Endometrium (tissue), 2 donors: Measurements from ENCODE around the gene TREX2.

Source experiments
- FAIRE-seq: peaks from 2 replicates; lab custom pipeline; 2012; peaks lifted over from hg19 to GRCh38; lab: Jason Lieb, UNC
- donor health status: control.
- donor health status: control.

Gene TREX2

DNA sequence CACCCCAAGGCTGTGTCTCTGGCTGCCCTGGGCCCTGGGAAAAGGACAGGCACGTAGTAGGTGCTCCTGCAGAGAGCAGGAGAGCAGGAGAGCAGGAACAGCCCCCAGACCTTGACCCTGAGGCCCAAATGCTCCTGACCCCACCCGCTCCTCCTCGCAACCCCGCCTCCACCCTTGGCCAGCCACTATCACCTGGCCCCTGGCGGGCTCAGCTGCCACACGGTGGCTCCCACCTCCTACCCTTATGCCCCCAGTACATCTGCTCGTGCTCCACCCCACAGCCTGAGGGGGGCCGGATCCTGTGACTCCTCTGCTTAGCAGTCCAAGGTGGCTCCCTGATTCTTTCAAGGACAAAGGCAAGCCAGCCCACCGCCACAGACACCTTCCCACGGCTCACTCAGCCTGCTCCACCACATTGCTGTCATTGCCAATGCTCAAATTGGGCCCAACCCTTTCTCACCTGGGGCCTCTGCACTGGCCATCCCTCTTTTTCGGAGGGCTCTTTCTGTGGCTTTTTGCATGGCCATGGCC lies 30.0 kb upstream of the TREX2 start:
- no peak for FAIRE-seq

DNA sequence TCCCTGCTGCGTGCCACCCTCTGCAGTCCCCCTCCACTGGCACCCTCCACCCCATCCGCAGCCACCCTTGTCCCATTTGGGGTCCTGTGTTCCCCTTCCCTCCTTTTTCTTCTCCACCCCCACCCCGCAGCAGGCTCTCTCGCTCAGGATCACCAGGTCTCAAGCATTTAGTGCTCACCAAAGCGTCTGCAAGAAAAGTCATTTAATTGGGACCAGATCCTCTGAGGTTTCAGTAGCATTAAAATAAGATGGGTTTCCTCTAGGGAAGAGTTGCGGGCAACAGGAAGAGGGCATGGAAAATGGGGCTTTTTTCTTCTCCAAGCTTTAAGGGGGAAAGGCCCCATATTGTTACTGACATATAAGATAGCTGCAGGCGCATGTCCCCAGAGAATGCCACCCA lies 29.4 kb upstream of the TREX2 start:
- FAIRE-seq = no peak

DNA sequence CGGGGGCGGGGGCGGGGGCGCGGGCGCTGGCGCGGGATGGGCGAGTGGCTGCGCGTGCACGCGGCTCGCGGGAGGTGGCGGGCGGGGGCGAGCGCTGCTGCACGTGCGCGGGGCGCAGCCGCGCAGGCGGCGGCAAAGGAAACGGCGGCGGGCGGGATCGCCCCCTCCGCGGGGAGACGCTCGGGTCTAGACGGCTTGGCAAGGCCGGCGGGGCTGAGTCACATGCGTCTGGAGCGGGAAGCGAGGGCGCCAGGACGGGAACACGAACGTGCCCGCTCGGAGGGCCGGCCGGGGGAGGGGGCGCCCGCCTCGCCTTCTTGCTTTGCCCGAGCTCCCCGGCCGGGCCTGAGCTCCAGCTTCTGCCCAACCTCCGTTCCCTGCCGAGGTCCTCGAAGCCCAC lies 28.9 kb upstream of the TREX2 start:
- no peak for FAIRE-seq

DNA sequence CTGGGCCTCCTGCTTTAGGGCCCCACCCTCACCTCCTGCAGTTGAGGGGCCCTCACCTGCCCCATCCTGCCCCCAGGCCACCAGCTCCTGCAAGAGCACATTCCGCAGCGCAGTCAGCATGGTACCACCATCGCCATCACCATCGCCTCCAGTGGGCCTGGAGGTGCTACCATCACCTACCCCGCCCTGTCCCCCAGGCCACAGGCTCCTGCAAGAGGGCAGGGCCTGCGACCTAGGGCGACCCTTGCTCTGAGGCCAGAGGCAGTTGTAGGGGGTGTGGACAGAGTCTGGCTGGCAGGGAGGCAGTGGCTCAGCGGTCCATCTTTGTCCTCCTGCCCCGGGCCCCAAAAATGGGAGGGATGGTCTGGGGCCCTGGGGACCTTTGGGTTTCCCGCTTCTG lies 28.4 kb upstream of the TREX2 start:
- no peak for FAIRE-seq

DNA sequence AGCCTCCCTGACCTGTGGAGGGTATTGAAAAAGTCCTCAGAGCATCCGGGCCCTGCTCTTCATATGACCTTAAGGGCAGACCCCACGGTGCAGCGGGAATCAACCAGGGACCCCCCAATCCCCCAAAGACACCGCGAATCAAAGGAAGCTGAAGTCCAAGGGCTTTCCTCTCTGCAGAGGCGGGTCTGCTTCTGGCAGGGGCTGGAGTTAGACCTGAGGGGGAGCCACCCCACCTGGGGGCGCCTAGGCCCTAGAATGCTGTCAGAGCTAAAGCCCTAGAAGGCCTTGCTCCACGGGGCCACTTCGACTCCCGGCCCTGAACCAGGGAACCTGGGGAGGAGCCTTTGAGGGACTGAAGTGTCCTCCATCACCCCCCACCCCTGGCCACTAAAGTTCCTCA lies 27.3 kb upstream of the TREX2 start:
- no peak for FAIRE-seq

DNA sequence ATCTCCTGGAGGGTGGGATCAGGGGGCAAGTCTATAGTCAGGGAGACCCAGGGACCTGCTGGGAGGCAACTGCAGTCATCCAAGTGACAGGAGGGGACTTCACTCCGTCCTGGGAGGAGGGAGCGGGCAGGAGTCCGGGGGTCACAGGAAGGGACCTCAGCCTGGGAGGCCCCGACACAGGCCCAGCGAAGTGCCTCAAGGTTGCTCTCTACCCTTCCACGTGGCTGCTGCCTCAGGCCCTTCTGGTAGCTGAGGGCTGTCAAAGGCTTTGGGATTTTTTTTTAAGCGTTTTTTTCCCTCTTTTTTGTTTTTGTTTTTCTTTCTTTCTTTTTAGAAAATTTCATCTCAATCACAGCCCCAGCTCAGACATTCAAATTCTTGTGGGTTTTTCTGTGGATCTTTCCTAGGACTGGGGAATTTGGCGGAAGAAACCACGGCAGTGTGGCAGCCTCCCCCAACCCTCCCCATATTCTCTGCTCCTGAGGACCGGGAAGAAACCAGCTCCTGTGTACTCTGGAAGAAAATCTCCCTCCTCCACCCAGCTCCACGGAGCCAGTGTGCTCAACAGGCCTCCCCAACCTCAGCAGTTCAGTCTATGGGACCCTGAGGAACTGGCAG lies 25.9 kb upstream of the TREX2 start:
- no peak for FAIRE-seq

DNA sequence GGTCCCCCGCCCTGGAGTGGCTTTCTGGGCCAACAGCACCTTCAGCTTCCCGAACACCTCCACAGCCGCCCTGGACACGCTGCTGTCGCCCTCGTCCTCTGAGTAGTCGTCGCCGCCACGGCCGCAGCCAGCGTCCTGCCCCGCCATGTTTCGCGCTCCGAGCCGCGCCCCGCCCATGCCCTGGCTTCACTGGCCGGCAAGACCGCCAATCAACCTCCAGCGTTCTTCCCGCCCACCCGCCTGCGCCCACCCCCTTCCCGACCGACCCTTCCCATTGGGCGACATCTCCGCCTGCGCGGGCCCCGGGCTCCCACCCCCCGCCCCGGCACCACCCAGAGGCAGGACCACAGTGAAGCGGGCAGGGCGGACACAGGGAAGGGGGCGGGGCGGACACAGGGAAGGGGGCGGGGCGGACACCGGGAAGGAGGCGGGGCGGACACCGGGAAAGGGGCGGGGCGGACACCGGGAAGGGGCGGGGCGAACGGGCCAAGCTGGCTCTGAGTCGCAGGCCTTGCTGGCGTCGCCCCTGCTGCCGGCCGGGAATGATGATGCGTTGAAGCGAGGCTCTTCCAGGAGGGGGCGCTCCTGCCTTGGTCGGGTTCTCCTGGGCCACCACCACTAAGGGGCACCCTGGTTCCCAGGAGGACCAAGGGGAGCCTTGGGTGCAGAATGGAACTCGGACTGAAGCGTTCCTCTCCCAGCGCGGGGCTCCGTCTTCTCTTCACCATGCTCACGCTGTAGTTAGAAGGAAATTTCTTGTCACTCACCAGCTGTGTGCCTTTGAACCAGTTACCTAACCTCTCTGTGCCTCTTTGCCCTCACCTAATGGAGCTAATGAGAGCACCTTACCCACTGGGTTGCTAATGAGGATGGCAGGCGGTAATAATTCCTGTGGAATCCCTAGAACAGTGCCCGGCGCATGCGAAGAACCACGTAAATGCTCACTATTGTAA lies 24.8 kb upstream of the TREX2 start, which contains the start of gene HAUS7:
Gene HAUS7 (minus strand): TSS at position 166 of the 953 bp plus-strand sequence. CDS start 19 bp downstream, at position 147.
- FAIRE-seq = no peak

DNA sequence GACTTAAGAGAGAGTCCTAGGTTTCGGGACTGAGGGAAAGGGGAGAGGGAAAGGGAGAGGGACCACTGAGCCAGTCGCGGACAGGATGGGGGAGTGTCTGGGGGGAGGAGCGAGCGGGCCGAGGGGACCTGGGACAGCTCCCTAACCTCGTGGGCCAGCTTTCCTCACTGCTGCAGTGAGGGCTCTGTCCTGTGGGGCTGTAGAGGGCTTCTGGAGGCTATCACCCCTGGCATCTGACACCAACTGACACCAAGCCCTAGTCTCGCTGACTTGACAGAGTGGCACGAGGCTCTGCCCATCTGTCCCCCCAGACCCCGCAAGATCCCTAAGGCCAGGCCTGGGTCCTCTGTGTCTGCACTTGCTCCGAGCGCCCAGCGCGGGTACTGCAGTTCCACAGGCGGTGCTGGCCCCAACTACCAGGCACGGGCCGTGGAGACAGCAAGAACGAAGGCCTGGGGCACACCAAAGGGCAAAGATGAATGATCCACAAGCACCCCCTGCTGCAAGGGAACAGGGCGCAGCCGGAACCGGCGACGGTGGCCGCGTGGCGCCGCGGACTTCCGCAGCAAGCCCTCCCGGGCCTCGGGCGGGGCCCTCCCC lies 24.1 kb upstream of the TREX2 start:
- FAIRE-seq = no peak

DNA sequence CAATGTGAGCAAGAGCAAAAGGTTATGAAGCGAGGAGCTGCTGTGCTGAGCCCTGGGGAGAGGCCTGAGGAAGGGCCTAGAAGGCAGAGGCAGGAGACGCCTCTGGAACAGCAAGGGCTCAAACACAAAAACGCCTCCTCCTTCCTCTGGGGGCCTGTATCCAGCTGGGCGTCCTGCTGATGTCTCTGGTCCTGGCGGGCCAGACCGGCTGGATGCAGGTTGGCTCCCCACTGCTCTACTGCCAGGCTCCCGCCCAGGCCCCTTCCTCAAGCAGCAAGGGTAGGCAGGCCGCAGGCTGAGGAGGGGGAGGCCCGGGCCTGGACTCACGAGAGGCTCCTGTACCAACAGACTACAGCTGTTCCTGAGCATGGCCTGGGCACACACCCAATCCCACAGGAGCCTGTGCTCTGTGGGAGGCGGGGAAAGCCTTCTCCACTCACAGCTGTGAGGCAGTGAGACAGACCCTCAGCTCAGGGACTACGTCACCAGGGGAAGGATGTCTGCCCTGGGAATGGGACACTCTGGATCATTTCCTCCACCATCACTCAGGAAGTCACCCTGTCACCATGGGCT lies 22.2 kb upstream of the TREX2 start:
- FAIRE-seq = no peak

DNA sequence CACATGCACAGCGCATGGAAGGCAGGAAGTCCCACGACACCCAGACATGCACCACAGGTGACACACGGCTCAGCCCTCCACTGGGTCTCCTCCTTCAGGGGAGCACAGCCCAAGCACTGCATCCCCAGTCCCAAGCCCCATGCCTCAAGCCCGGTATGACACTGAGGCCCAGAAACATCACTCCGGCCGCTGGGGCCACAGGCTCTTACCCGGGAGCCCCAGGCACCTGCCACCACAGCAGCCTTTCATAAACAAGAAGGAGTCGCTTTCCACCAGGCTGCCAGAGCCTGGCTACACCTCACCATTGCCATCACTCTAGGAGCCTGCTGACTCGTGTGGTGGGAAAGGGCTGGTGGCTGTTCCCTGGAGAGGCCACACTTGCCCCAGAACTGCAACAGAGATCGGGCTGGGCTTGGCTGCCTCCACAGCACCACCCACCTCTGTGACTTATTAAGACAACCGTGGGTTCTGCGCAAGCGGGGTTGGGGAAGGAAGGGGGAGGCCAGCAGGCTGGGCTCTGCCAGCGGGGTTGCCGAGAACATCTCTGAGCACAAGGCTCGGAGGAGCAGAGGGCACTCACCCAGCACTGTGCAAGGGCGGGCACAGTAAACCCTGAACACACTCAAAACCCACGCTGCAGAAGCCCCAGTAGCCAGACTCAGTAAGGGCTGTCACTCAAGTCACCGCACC lies 20.0 kb upstream of the TREX2 start:
- FAIRE-seq = no peak

DNA sequence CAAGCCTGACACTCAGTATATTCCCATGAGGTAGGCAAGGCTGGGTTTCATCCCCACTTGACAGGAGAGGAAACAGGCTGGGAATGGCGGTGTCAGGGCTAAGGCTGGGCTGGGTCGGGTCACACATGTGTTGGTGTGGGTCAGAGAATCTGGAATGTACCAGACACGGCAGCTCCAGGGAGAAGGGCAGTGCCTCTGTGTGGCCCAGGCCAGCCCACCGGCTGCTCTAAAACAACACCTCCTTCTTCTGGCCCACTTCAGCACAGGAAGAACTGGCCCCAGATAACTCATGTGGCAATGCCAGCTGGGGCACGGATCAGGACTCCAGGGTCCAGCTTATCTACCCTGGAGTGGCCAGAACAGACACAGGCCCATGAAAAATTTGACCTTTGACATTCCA lies 18.3 kb upstream of the TREX2 start:
- FAIRE-seq = no peak

DNA sequence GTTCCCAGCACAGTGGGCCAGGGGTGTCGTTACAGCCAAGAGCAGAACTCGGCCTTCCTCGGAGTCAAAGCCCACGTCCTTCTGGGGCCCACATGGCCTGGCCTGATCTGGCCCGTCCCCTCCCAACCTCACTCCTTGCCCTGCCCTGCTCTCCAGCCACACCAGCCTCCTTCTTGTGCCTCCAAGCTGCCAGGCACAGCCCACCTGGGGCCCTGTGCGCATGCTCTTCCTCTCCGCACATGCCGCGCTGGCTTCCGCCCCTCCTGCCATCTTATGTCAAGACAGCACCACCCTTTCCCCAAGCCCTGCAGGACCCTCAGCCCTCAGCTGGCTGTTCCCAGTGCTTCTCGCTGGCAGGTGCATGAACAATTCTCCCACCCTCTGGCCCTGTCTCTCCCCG lies 17.7 kb upstream of the TREX2 start:
- FAIRE-seq = no peak

DNA sequence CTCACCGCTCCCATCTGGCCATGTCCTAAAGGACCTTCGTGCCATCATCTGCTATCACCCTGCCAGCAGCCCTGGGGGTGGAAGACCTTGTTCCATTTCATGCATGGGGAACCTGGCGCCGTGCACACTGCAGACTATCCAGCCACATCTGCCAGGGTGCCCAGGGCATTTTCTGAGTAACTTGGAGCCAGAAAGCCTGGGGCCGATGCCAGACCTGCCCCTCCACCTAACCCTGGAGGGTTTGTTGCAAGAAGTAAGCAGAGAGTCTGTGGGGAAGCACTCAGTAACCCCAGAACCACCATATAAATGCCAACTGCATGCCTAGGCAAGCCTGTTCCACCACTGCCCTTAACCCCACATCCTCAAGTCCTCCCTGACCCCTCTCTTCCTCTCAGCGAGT lies 17.2 kb upstream of the TREX2 start:
- no peak for FAIRE-seq

DNA sequence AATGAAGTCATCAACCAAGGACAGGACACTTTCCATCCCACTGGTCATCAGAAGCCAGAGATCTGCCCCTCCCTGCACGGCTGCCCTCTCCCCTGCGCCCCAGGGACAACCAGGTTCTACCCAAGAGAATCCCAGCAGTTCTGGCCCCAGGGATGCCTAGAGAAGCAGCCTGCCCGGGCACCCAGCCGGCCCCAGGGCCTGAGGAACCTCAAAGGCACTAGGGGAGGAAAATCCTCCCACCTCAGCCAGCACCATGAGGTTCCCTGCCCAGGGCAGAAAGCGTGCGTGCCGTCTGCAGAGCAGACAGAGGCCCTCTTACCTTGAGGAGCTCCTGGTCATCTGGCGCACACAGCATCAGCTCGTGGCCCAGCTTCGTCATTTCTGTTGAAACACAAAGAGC lies 16.4 kb upstream of the TREX2 start:
- no peak for FAIRE-seq

DNA sequence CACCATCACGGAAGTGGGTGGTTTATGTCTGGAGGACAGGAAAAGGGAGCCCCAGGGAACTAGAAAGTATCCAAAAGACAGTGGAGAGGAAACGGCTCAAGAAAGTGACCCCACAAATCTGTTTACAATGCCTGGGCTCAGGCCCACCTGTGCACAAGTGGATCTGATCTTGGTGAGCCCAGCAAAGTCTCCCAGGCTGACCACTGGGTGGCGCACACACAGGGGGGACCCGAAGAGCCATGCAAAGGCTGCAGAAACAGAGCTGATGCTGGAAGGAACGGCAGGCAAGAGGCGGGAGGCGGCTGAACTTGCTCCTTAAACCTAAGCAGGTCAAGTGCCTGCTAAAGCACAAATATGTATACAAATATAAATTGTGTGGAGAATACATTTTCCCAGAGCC lies 15.0 kb upstream of the TREX2 start:
- no peak for FAIRE-seq

DNA sequence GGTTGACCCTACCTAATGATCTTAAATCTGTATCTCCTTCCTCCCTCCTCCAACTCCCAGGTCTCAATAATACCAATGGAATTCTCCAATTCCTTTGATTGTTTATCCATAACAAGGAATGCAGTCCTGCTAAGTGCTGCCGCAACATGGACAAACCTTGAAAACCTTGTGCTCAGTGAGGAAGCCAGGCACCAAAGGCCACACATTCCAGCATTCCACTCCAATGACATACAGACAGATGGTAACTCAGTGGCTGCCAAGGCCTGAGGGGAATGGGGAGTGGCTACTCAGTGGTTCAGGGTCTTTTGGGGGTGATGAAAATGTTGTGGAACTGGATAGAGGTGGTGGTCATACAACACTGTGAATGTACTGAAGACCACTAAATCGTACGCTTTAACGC lies 14.1 kb upstream of the TREX2 start:
- FAIRE-seq = no peak

DNA sequence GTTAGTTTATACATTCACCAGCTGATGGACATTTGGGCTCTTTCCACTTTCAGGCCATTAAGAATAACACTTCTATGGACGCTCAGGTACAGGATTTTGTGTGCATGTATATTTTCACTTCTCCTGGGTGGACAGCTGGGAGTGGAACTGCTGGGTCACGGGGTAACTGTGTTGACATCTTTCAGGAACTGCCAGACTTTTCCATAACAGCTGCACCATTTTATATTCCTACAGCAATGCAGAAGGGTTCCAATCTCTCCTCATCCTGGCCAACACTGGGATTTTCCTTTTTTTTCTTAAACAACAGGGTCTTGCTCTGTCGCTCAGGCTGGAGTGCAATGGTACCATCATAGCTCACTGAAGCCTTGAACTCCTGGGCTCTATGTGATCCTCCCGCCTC lies 12.6 kb upstream of the TREX2 start:
- FAIRE-seq = no peak

DNA sequence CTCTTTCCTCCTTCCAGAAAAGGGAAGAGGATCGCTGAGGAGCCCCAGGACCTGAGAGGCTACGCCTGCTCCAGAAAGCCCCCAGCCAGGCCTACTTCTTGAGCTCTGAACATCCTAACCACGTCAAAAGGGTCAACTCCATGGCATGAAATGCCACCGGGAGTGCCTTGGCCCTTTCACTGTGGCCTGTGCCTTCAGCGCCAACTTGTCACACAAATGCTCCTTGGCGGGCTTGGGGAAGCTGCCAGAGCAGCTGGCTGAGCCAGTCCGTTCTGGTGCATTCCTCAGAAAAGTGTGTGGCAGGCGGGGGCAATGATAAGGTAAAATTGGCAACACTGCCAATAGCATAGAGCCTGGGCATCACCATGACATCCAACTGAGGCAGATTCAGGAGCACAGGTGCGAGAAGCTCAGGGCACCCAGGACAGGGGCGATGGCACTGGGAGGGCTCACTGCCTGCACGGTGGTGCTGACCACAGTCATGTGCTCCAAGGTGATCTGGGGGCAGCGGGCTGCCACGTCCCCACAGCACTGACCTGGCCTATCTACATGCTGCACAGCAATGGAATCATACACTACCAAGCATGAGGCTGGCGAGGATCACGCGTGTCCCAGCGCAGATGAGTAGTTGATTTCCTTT lies 12.1 kb upstream of the TREX2 start:
- FAIRE-seq = no peak

DNA sequence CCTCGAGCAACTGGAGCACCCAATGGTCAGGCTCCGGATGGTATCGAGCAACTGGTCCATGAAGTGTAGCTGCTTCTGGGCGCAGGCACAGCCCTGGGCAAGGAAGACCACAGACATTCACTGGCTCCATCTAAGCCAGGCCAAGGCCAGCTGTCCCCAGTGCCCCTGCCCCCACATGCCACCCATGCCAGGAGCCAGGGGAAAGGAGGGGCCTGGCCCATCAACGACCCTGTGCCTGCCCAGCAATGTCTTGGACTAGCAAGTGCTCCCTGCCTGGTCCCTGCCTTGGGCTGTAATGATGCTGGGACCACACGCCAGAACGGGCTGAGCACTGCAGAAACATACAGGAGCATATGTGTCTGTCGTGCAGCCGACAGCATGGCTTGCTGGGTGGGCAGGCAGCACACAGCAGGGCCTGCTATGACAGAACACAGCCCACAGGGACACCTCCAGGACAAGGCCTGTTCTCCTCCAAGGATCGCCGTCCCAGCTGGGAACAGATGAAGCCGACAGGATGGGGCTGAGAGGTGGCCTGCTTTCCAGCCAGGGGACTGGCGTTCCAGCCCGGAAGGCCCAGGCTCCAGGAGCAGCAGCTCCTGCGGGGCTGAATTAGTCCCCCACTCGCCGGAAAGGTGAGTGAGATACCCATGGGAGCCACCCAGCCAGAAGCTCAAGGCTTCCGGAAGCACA lies 11.4 kb upstream of the TREX2 start:
- FAIRE-seq = no peak

DNA sequence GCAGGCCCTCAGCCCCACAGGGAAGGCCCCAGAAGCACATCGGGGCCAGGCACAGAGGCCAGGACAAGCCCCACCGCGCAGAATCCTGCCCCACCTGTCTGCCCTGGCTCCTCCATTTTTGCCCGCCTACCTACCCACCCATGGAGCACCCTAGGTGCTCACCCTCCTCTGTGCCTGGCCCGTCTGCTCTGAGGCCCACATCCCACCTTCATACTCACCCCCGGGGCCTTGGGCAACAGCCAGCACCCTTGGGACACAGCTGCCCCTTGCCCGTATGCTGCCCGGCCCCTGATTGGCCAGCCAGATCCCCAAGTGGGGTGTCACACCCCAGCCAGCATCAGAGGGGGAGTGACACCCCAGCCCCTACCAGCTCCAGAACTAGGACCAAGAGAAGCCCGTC lies 10.8 kb upstream of the TREX2 start:
- FAIRE-seq = no peak

DNA sequence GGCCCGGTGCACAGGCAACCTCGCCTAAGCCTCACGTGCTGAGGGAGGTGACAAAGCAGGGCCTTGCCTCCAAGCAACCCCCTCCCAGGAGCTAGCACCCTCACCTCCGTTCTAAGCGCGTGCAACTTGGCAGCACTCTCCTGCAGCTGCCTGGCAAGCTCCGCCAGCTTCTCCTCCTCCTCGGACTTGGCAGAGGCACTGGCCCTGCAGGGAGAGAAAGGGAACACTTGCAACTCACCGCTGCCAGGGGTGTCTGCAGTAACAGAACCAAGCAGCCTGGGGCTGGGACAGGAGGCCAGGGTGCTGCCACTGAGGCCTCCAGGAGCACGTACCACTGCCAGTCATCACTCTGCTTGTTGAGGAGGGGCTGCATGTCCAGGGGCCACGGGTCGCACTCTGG lies 10.3 kb upstream of the TREX2 start:
- no peak for FAIRE-seq
